Measurements from ENCODE around the gene PTPRG.

DNA sequence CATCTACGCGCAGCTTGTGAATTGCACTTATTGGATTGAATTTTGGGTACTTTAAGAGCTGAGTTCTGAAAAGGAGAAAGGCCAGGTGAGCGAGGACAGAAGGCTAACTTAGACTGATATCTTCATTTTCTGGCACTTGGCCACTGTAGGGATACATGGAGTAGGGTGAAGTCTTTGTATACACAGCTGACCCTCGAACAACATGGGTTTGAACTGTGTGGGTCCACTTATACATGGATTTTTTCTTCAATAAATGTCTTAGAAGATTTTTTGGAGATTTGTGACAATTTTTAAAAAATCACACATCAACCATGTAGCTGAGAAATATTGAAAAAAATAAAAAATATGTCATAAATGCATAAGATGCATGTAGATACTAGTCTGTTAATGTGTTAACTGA is 18.3 kb downstream of the PTPRG start:
- TF ChIP-seq, protein P1, sequence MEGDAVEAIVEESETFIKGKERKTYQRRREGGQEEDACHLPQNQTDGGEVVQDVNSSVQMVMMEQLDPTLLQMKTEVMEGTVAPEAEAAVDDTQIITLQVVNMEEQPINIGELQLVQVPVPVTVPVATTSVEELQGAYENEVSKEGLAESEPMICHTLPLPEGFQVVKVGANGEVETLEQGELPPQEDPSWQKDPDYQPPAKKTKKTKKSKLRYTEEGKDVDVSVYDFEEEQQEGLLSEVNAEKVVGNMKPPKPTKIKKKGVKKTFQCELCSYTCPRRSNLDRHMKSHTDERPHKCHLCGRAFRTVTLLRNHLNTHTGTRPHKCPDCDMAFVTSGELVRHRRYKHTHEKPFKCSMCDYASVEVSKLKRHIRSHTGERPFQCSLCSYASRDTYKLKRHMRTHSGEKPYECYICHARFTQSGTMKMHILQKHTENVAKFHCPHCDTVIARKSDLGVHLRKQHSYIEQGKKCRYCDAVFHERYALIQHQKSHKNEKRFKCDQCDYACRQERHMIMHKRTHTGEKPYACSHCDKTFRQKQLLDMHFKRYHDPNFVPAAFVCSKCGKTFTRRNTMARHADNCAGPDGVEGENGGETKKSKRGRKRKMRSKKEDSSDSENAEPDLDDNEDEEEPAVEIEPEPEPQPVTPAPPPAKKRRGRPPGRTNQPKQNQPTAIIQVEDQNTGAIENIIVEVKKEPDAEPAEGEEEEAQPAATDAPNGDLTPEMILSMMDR (IDR thresholded peaks at IDR 0.05) = no peak
- no peak for TF ChIP-seq SIN3A (IDR thresholded peaks at IDR 0.05; ENCODE audit: borderline replicate concordance, insufficient read depth, low read depth, low read length)
- TF ChIP-seq POLR2AphosphoS5 (IDR thresholded peaks at IDR 0.05; ENCODE audit: low read depth, low read length) = no peak

Measured in Panc1 (cell line).